ENCODE data around the gene TNFAIP8.
A peak's percentile ranks its signal among the peaks of the same experiment; 100 is the strongest.
"Not testable (repeated sequence)": the region's sequence is repeated elsewhere in the genome, so short reads cannot be mapped to it uniquely, and the experiment has no call there.

The TNFAIP8 gene

GRCh38 chr5:119398727-119399466, 43.1 kb downstream of the TNFAIP8 start:
- FAIRE-seq = no peak

- no peak for FAIRE-seq
Observed at GRCh38 chr5:119400245-119400644, 44.4 kb downstream of the TNFAIP8 start.

- FAIRE-seq = no peak
Observed at GRCh38 chr5:119402081-119402480, 46.3 kb downstream of the TNFAIP8 start.

- FAIRE-seq = no peak
Observed at GRCh38 chr5:119402555-119402954, 46.7 kb downstream of the TNFAIP8 start.

GRCh38 chr5:119404033-119404432, 48.2 kb downstream of the TNFAIP8 start:
- no peak for FAIRE-seq

GRCh38 chr5:119405419-119405818, 49.6 kb downstream of the TNFAIP8 start:
- no peak for FAIRE-seq

- no peak for FAIRE-seq
Observed at GRCh38 chr5:119406551-119407110, 50.8 kb downstream of the TNFAIP8 start.

- FAIRE-seq = no peak
Observed at GRCh38 chr5:119409235-119409815, 53.5 kb downstream of the TNFAIP8 start.

- FAIRE-seq = no peak
Observed at GRCh38 chr5:119410448-119411159, 54.8 kb downstream of the TNFAIP8 start.

- peak; percentile 95 for FAIRE-seq
Observed at GRCh38 chr5:119411361-119412278, 55.8 kb downstream of the TNFAIP8 start.

GRCh38 chr5:119412279-119413227, 56.7 kb downstream of the TNFAIP8 start:
- FAIRE-seq = no peak

GRCh38 chr5:119414124-119414734, 58.4 kb downstream of the TNFAIP8 start:
- not testable (repeated sequence) for FAIRE-seq

- no peak for FAIRE-seq
Observed at GRCh38 chr5:119417891-119418605, 62.2 kb downstream of the TNFAIP8 start.

GRCh38 chr5:119418606-119419100, 62.8 kb downstream of the TNFAIP8 start:
- no peak for FAIRE-seq

GRCh38 chr5:119420169-119420568, 64.3 kb downstream of the TNFAIP8 start:
- FAIRE-seq = no peak

GRCh38 chr5:119426057-119426456, 70.2 kb downstream of the TNFAIP8 start:
- no peak for FAIRE-seq

- no peak for FAIRE-seq
Observed at GRCh38 chr5:119427060-119427459, 71.2 kb downstream of the TNFAIP8 start.

GRCh38 chr5:119427596-119427995, 71.8 kb downstream of the TNFAIP8 start:
- not testable (repeated sequence) for FAIRE-seq

- not testable (repeated sequence) for FAIRE-seq
Observed at GRCh38 chr5:119428166-119428565, 72.3 kb downstream of the TNFAIP8 start.

- not testable (repeated sequence) for FAIRE-seq
Observed at GRCh38 chr5:119428574-119428973, 72.8 kb downstream of the TNFAIP8 start.
